Astrocyte (in vitro differentiated cells and primary cell): ENCODE measurements around the gene SYNC.

Experiments used
- EZH2 ChIP-seq: IDR thresholded peaks from 2 replicates; pipeline ENCODE4 v1.6.1; 2012; ENCODE audit warnings: mild to moderate bottlenecking, low read length, inconsistent platforms; ENCODE audit not compliant: insufficient read depth
- TF ChIP-seq, protein P1 (sequence below): IDR thresholded peaks from 2 replicates; pipeline ENCODE4 v1.5.1; 2011; ENCODE audit warnings: low read depth, mild to moderate bottlenecking, inconsistent platforms, low read length, moderate library complexity; ENCODE audit not compliant: insufficient read depth

DNA sequence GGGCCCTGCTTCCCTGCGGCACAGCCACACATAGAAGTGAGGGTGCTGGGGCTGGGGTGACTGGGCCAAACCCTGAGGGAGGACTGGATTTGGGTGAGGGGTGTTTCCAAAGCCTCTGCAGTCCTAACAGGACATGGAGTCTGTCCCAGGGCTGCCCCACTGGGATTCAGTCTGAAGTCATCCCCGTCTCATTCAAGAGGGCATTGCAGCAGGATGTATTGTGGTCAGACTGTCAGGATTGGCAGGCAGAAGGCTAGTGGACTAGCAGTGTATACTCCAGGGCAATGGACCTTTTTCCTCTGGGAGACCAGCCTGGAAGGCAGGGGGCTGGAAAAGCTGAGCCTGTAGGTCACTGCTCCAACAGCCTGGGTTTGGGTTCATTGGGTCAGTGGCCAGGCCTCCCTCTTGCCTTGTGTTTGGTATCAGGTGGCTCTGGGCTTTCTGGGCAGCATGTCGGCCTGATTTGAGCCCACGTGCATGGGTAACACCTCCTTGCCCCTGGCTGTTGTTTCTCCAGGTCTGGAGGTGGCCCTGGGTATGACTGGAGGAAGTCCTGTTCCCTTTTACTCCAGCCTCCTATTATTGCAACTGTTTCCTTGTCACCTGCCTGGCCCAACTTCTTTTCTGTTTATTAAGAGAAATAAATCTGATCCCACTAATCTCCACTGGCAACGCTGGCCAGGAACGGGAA lies 41.0 kb upstream of the SYNC start:
- TF ChIP-seq, protein P1, sequence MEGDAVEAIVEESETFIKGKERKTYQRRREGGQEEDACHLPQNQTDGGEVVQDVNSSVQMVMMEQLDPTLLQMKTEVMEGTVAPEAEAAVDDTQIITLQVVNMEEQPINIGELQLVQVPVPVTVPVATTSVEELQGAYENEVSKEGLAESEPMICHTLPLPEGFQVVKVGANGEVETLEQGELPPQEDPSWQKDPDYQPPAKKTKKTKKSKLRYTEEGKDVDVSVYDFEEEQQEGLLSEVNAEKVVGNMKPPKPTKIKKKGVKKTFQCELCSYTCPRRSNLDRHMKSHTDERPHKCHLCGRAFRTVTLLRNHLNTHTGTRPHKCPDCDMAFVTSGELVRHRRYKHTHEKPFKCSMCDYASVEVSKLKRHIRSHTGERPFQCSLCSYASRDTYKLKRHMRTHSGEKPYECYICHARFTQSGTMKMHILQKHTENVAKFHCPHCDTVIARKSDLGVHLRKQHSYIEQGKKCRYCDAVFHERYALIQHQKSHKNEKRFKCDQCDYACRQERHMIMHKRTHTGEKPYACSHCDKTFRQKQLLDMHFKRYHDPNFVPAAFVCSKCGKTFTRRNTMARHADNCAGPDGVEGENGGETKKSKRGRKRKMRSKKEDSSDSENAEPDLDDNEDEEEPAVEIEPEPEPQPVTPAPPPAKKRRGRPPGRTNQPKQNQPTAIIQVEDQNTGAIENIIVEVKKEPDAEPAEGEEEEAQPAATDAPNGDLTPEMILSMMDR: no peak
- TF ChIP-seq EZH2: no peak
